ENCODE results near the gene UBD.

The UBD gene

DNA sequence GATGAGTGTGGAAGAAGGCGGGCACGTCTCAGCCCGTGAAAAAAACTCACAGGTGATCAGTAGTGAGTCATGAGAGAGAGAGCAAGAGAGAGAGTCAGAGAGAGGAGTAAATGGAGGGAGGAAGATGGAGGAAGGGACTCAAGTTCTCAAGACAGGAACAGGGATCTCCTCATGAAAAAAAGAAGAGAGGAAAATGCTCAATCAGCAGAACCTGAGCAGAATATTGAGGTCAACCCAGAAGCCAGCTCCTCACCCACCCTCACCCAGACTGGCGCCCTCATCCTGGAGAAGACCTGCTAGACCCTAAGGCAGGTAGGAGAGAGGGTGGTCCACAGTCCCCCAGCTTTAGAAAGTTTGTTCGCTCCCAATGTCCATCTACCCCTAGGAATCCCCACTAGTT is 4.8 kb downstream of the UBD start:
- no peaks in the 10 kb centered on the region for H3K79me2 ChIP-seq (ENCODE audit: insufficient read depth, low read length)
- H4K20me1 ChIP-seq (ENCODE audit: insufficient read depth, low read length): no peaks in the 10 kb centered on the region
- H3K4me1 ChIP-seq (ENCODE audit: insufficient read depth, low read length, severe bottlenecking): no peaks in the 10 kb centered on the region
- H3K27me3 ChIP-seq (ENCODE audit: insufficient read depth, low read length): no peaks in the 10 kb centered on the region
- TF ChIP-seq CTCF (IDR thresholded peaks at IDR 0.05; ENCODE audit: low read length) (no peak), EZH2 (IDR thresholded peaks at IDR 0.05; ENCODE audit: borderline replicate concordance, low read length) (no peak)
- no peaks in the 10 kb centered on the region for H3K9me3 ChIP-seq (ENCODE audit: low read length)
- H3K4me3 ChIP-seq (ENCODE audit: low read depth, low read length, poor library complexity, severe bottlenecking): no peak overlapping the region
- no peak overlapping the region for H3K27ac ChIP-seq (ENCODE audit: low read depth, low read length, poor library complexity, severe bottlenecking)
- no peak overlapping the region for H2AFZ ChIP-seq (ENCODE audit: low read length)
- no peaks in the 10 kb centered on the region for H3K9me2 ChIP-seq (ENCODE audit: low read depth, low read length)
- no peaks in the 10 kb centered on the region for H3K36me3 ChIP-seq (ENCODE audit: insufficient read depth, low read length)
- H3K4me2 ChIP-seq (ENCODE audit: low read length): no peak overlapping the region
- H3K9ac ChIP-seq (ENCODE audit: low read length): no peak overlapping the region
- H3F3A ChIP-seq (ENCODE audit: insufficient read depth, low read length): no peaks in the 10 kb centered on the region

GRCh38 chr6:29553268-29554057 is 6.1 kb downstream of the UBD start:
- no peaks in the 10 kb centered on the region for H3K4me1 ChIP-seq (ENCODE audit: insufficient read depth, low read length, severe bottlenecking)
- H3K79me2 ChIP-seq (ENCODE audit: insufficient read depth, low read length): no peaks in the 10 kb centered on the region
- no peak for TF ChIP-seq EZH2 (IDR thresholded peaks at IDR 0.05; ENCODE audit: borderline replicate concordance, low read length)
- no peak for TF ChIP-seq CTCF (IDR thresholded peaks at IDR 0.05; ENCODE audit: low read length)
- no peaks in the 10 kb centered on the region for H3F3A ChIP-seq (ENCODE audit: insufficient read depth, low read length)
- no peaks in the 10 kb centered on the region for H3K9me2 ChIP-seq (ENCODE audit: low read depth, low read length)
- H3K9me3 ChIP-seq (ENCODE audit: low read length): no peaks in the 10 kb centered on the region
- H3K4me3 ChIP-seq (ENCODE audit: low read depth, low read length, poor library complexity, severe bottlenecking): no peak overlapping the region
- no peak overlapping the region for H2AFZ ChIP-seq (ENCODE audit: low read length)
- no peak overlapping the region for H3K9ac ChIP-seq (ENCODE audit: low read length)
- H4K20me1 ChIP-seq (ENCODE audit: insufficient read depth, low read length): no peaks in the 10 kb centered on the region
- H3K4me2 ChIP-seq (ENCODE audit: low read length): no peak overlapping the region
- H3K27ac ChIP-seq (ENCODE audit: low read depth, low read length, poor library complexity, severe bottlenecking): no peak overlapping the region
- H3K36me3 ChIP-seq (ENCODE audit: insufficient read depth, low read length): no peaks in the 10 kb centered on the region
- H3K27me3 ChIP-seq (ENCODE audit: insufficient read depth, low read length): no peaks in the 10 kb centered on the region

DNA sequence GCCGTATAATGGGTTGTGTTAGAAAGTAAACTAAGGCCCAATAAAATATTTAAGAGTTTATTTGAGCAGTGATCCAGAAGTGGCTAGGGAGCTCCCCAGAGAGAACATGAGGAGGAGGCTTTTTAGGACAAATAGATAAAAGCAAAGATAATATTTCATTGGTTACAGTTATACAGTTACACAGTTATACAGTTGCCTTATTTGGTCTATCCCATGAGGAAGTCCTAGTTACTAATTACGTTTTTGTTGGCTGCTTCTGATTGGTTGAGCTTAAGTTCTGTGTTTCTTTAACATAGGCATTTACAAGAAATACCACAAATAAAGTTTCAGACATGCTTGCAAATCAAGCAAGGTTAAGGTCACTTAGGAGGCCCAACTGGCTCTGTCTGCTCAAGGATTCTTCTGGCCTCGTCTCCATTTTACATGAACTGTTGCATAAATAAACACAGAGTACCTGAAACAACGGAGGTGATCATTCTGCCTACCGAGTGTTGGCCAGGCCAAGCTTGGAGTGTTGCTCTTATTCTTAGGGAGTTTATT is 7.0 kb downstream of the UBD start:
- no peak overlapping the region for H3K9ac ChIP-seq (ENCODE audit: low read length)
- H2AFZ ChIP-seq (ENCODE audit: low read length): no peak overlapping the region
- no peaks in the 10 kb centered on the region for H3K36me3 ChIP-seq (ENCODE audit: insufficient read depth, low read length)
- no peaks in the 10 kb centered on the region for H3K4me1 ChIP-seq (ENCODE audit: insufficient read depth, low read length, severe bottlenecking)
- H3K4me3 ChIP-seq (ENCODE audit: low read depth, low read length, poor library complexity, severe bottlenecking): no peak overlapping the region
- no peak for TF ChIP-seq CTCF (IDR thresholded peaks at IDR 0.05; ENCODE audit: low read length)
- no peak for TF ChIP-seq EZH2 (IDR thresholded peaks at IDR 0.05; ENCODE audit: borderline replicate concordance, low read length)
- H4K20me1 ChIP-seq (ENCODE audit: insufficient read depth, low read length): no peaks in the 10 kb centered on the region
- no peaks in the 10 kb centered on the region for H3K9me2 ChIP-seq (ENCODE audit: low read depth, low read length)
- H3K27ac ChIP-seq (ENCODE audit: low read depth, low read length, poor library complexity, severe bottlenecking): no peak overlapping the region
- H3F3A ChIP-seq (ENCODE audit: insufficient read depth, low read length): no peaks in the 10 kb centered on the region
- no peaks in the 10 kb centered on the region for H3K9me3 ChIP-seq (ENCODE audit: low read length)
- no peaks in the 10 kb centered on the region for H3K79me2 ChIP-seq (ENCODE audit: insufficient read depth, low read length)
- H3K4me2 ChIP-seq (ENCODE audit: low read length): no peak overlapping the region
- H3K27me3 ChIP-seq (ENCODE audit: insufficient read depth, low read length): no peaks in the 10 kb centered on the region

Data from OCI-LY1 (cell line).